K562 (cell line): ENCODE results near the gene ODAD2.

Experiments used
- KDM1A ChIP-seq, 2 experiments: fragments of 450-650 bp; IDR thresholded peaks; 2 replicates each; pipeline ENCODE4 v1.6.1; 2016; ENCODE audit warnings: mild to moderate bottlenecking in 2 of 2
- MTA3 ChIP-seq: fragments of 450-650 bp; formaldehyde crosslinking; IDR thresholded peaks from 2 replicates; pipeline ENCODE4 v1.6.1; 2017; ENCODE audit warnings: mild to moderate bottlenecking, borderline replicate concordance
- PHB ChIP-seq: fragments of 250-450 bp; sonication (Bioruptor Pico); IDR thresholded peaks from 2 replicates; pipeline ENCODE4 v1.5.0; 2021
- POLR2AphosphoS5 ChIP-seq: IDR thresholded peaks from 2 replicates; pipeline ENCODE4 v1.6.1; 2011; ENCODE audit warnings: mild to moderate bottlenecking, low read depth, low read length, moderate library complexity; ENCODE audit not compliant: control insufficient read depth, insufficient read depth
- SAFB2 ChIP-seq: fragments of 200-400 bp; formaldehyde crosslinking; IDR thresholded peaks from 2 replicates; pipeline ENCODE4 v1.6.1; 2018; ENCODE audit warnings: borderline replicate concordance, low read length, low read depth, moderate library complexity; ENCODE audit not compliant: severe bottlenecking
- TRIM24 ChIP-seq, 2 experiments: fragments of 450-650 bp; IDR thresholded peaks; 2 replicates each; pipeline ENCODE4 v1.6.1; 2016
- TF ChIP-seq, protein P1 (sequence below), 3 experiments: IDR thresholded peaks in 2 of 3; conservative IDR thresholded peaks in 1 of 3; 2 replicates each; pipeline ENCODE4 v1.5.1; 2011 to 2012; ENCODE audit warnings: low read length in 3 of 3, mild to moderate bottlenecking in 3 of 3, control low read depth in 2 of 3, improper control_type of control experiment in 1 of 3, inconsistent platforms in 1 of 3, low read depth in 1 of 3, mixed read lengths in 1 of 3, moderate library complexity in 1 of 3; ENCODE audit not compliant: insufficient read depth in 2 of 3
- TF ChIP-seq, protein P2 (sequence below), 2 experiments: fragments of 450-650 bp; formaldehyde crosslinking in 1 of 2; IDR thresholded peaks; 2 replicates each; pipeline versions ENCODE4 v1.4.0 to v1.6.1; 2014 to 2020; ENCODE audit warnings: mild to moderate bottlenecking in 2 of 2, borderline replicate concordance in 1 of 2, low read depth in 1 of 2

DNA sequence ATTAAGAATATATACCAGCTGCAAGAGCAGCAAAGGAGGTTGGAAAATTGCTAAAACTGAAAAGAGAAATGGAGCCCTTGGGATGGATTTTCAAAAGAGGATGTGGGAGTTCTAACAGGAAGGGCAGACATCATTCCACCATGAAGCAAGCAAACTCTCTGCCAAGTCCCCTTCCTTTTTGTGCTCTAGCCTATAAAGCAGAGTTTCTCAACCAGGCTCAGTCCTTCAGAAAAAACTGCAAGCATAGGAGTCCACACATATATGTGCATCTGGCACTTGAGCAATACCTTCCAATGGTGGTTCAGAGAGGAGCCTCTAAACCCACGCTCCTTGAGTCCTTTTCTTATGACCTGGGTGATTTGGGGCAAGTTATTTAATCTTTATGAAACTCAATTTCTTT is 154.7 kb downstream of the ODAD2 start:
- TF ChIP-seq SAFB2 (no peak), TRIM24 (IDR thresholded peaks at IDR 0.05) (no peak), MTA3 (no peak), PHB (CRISPR knock-in tag) (no peak), KDM1A (IDR thresholded peaks at IDR 0.05) (no peak), POLR2AphosphoS5 (no peak)
- TF ChIP-seq, protein P1, sequence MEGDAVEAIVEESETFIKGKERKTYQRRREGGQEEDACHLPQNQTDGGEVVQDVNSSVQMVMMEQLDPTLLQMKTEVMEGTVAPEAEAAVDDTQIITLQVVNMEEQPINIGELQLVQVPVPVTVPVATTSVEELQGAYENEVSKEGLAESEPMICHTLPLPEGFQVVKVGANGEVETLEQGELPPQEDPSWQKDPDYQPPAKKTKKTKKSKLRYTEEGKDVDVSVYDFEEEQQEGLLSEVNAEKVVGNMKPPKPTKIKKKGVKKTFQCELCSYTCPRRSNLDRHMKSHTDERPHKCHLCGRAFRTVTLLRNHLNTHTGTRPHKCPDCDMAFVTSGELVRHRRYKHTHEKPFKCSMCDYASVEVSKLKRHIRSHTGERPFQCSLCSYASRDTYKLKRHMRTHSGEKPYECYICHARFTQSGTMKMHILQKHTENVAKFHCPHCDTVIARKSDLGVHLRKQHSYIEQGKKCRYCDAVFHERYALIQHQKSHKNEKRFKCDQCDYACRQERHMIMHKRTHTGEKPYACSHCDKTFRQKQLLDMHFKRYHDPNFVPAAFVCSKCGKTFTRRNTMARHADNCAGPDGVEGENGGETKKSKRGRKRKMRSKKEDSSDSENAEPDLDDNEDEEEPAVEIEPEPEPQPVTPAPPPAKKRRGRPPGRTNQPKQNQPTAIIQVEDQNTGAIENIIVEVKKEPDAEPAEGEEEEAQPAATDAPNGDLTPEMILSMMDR (IDR thresholded peaks at IDR 0.05 in 2 of 3, conservative IDR thresholded peaks at IDR 0.05 in 1 of 3; ENCODE audit: insufficient read depth in 2 of 3, low read depth in 1 of 3, low read length in 3 of 3) = no peak
- TF ChIP-seq, protein P2, sequence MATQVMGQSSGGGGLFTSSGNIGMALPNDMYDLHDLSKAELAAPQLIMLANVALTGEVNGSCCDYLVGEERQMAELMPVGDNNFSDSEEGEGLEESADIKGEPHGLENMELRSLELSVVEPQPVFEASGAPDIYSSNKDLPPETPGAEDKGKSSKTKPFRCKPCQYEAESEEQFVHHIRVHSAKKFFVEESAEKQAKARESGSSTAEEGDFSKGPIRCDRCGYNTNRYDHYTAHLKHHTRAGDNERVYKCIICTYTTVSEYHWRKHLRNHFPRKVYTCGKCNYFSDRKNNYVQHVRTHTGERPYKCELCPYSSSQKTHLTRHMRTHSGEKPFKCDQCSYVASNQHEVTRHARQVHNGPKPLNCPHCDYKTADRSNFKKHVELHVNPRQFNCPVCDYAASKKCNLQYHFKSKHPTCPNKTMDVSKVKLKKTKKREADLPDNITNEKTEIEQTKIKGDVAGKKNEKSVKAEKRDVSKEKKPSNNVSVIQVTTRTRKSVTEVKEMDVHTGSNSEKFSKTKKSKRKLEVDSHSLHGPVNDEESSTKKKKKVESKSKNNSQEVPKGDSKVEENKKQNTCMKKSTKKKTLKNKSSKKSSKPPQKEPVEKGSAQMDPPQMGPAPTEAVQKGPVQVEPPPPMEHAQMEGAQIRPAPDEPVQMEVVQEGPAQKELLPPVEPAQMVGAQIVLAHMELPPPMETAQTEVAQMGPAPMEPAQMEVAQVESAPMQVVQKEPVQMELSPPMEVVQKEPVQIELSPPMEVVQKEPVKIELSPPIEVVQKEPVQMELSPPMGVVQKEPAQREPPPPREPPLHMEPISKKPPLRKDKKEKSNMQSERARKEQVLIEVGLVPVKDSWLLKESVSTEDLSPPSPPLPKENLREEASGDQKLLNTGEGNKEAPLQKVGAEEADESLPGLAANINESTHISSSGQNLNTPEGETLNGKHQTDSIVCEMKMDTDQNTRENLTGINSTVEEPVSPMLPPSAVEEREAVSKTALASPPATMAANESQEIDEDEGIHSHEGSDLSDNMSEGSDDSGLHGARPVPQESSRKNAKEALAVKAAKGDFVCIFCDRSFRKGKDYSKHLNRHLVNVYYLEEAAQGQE (IDR thresholded peaks at IDR 0.05; ENCODE audit: borderline replicate concordance) = no peak
- TF ChIP-seq, protein P2 (CRISPR knock-in tag; IDR thresholded peaks at IDR 0.05; ENCODE audit: low read depth) = no peak
